Left hindlimb (tissue), 1 donor: ENCODE measurements around the gene PCBP3.
"Not testable (repeated sequence)": the region's sequence is repeated elsewhere in the genome, so short reads cannot be mapped to it uniquely, and the experiment has no call there.

ENCODE experiments used
- DNase-seq: peaks from one replicate; pipeline ENCODE4 v3.0.0-alpha.2; 2018

PCBP3 gene

DNA sequence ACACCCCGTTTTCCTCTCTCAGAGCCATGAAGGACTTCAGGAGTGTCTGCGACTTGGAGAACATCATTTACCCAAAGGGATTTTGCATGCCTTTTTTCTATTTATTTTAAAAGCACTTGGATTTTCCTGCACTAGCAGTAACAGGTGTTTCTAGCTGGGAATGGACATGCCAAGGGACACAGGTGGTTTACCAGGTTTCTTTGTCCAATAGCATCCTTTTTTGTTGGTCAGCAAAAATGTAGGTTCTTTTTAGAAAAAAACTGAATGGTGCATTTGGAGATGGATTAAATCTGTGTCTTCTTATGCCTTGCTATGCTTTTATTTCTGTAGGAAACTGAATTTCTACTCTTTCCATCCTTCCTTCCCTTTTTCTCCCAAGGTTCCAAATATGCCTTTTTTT lies 205.3 kb downstream of the PCBP3 start:
- no peak for DNase-seq

DNA sequence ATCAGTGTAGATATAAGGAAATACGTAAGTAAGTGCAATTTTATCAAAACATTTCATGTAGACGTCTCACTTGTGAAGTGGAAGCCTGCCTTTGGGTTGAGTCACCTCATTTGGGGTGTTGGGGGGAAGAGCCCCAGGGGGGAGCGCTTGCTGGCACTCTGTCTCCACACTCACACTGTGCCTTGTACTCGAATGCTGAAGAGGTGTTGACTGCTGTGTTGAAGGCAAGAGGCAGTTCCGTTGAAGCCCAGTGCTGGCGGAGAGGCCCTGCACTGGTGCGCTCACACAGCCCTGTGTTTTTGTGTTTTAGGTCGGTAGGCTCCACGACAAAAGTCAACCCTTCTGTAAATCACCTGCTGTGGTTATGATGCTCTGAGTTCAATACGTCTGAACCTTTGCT lies 206.1 kb downstream of the PCBP3 start:
- no peak for DNase-seq

DNA sequence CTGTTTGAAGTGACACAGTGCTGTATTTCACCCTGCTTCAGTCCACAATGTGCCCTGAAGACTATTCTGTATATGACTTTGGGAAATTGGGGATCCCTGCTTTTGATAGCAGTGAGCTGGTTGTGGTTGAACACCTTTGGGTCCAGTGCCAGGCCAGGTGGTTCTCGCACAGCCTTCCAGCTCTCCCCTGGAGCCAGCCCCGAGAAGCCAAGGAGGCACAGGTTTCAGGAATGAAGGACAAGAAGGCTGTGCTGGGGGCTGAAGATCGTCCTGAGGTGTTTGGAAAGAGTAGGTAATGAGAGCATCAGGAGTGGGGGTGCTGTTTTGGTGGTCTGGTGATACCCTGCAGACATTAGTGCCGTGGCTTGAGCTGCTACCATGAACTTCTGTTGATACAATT lies 206.7 kb downstream of the PCBP3 start:
- DNase-seq: no peak

DNA sequence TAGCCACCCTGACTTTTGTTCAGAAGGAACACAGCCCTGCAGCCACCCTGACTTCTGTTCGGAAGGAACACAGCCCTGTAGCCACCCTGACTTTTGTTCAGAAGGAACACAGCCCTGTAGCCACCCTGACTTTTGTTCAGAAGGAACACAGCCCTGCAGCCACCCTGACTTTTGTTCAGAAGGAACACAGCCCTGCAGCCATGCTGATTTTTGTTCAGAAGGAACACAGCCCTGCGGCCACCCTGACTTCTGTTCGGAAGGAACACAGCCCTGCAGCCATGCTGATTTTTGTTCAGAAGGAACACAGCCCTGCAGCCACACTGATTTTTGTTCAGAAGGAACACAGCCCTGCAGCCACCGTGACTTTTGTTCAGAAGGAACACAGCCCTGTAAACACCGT lies 208.9 kb downstream of the PCBP3 start:
- not testable (repeated sequence) for DNase-seq

DNA sequence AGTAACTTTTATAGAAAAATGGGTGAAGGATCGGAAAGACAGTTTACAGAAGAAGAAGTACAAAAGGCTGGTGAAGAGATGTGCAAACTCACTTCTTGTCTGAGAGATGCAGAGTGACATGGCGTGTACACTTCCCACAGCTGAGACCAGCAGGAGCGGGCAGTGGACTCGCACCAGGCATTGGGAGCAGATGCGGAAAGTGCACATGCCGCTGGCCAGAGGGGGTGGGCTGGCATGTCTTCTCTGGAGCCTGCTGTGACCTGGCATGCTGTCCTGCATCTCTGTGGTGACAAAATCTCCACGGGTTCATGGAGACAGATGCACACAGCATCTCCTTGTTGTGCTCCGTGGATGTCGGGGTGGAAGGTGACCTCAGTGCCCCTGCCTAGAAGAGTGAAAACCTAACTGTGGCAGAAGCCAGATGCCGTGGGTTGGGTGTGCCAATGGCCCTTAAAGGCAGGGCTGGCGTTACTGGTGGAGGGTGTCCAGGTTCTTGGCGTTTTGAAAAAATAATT lies 209.4 kb downstream of the PCBP3 start:
- no peak for DNase-seq

DNA sequence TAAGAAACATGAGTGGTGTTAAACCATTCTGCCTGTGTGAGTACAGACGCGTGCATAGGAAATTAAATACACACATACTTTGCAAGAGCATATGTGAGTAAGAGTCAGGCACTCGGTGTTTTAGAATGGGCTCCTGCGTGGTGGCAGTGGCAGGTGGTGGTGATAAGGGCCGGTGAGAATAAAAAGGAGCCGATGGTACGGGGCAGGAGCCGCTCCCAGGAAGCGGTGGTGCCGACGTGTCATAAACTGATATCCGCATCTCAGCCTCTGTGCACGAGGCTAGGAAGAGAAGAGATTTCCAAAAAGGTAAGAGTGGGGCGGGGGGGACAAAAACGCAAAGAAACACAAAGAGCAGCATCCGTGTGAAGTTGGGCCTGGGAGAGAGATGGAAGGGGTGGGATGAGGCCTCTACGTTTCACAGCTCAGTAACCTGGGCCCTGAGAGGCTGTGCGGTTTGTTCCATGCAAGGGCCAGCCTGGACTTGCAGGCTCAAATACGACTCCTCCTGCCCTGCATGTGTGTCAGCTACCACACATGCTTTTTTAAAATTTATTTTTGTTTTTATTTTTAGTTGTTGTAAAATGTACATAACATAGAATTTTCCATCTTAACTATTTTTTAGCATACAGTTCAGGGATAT lies 210.3 kb downstream of the PCBP3 start:
- DNase-seq: no peak

DNA sequence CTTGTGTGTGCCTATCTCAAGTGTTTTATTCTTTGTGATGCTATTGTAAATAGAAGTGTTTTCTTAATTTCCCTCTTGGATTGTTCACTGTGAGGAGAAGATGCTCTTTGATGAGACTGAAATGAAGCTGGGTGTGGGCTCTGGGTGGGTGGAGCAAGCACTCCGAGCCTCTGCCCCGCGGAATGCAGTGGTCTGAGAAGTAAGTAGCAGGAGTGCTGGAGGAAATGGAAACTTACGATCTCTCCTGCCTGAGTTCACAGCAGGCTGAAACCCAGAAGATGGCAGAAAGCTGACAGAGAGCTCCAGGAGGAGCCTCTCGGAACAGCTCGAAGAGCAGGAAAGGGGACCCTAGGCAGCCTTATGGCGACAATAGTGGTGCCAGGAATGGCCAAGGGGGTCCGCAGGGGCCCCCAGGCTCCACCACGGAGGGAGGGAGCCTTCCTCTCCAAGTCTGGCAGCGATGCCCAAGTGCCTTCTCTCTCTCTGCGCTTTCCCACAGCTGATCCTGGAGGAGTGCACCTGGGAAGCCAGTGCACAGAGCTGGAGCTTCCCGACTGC lies 211.2 kb downstream of the PCBP3 start:
- no peak for DNase-seq

DNA sequence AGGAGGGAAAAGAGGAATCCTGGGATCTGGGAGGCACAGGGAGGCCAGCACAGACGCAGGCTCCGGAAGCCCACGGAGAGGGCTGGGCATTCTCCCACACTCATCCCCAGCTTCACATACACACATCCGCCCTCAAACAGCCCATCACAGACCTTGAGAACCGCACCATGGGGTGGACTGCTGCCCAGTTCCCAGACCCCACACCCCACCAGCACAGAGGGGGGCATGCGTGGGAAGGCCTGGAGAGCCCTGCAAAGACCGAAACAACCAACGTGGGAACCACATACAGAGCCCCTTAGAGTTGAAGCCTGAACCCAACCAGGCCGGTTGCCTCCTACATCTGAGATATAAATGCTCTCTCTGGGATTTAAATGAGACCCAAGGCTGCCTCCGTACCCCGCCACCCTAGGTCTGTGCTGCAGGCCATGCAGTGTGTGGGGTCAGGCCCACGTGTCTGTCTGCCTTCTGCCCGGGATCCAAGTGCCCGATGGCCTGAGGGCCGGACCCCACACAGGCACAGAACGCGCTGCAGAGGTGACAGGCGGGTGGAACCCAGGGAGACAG lies 211.8 kb downstream of the PCBP3 start:
- DNase-seq: no peak

DNA sequence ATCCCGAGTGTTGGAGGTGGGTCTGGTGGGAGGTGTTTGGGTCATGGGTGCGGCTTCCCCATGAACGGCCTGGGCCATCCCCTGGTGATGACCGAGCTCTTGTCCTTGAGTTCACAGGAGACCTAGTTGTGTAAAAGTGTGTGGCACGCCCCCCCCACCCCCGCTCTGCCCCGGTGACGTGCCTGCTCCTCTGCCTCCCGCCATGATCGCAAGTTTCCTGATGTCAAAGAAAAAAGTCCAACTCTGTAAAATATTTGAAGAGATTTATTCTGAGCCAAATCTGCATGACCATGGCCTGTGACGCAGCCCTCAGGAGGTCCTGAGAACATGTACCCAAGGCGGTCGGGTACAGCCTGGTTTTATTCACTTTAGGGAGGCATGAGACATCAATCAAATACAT lies 212.9 kb downstream of the PCBP3 start:
- DNase-seq: no peak

DNA sequence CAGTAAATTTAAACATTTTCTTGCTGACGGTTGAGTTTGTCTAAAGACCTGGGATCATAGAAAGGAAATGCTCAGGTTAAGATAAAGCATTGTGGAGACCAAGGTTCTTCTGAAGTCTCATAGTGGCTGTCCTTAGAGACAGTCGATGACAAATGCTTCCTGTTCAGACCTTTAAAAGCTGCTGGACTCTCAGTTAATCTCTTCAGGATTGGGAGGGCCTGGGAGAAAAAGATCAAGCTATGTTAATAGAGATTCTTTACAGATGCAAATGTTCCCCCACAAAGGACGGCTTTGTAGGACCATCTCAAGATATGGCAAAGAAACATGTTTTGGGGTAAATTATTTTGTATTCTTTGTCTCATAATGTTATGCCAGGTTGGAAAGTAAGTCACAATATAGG lies 213.4 kb downstream of the PCBP3 start:
- DNase-seq: no peak

DNA sequence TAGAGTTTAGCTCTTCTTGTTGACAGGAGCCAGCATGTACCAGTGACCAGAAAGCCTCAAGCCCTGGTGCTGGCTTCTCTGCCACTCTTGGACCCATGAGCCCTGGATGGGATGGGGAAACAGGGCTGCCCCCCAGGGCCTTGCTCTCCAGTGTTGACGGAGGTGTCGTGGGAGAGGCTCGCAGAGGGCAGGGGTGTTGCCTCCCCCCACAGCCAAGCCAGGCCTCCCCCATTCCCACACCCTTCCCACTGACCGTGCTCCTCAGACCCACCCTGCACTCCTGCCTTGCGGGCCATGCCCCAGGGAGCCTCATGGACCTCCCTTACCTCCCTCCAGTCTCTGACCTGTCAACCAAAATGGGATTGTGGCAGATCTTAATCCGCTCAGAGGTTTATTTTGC lies 214.2 kb downstream of the PCBP3 start:
- DNase-seq: no peak

DNA sequence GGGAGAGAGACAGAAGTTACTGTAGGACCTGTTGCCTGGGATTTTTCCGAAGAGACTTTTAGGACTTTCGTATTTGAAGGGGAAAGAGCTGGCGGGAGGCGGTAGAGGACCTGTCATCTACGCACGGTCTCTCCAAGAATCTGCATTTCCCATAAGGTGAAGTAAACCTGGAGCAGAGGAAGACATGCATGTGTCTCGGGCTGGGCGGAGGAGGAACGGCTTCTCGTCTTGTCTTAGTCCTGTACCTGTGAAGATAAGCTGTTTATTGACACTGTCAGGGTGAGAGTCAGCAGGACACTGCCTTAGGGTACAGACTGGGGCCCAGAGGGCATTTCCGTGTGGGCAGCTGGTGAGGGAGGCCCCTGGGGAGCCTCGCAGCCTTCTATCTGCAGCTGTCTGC lies 214.7 kb downstream of the PCBP3 start:
- no peak for DNase-seq

DNA sequence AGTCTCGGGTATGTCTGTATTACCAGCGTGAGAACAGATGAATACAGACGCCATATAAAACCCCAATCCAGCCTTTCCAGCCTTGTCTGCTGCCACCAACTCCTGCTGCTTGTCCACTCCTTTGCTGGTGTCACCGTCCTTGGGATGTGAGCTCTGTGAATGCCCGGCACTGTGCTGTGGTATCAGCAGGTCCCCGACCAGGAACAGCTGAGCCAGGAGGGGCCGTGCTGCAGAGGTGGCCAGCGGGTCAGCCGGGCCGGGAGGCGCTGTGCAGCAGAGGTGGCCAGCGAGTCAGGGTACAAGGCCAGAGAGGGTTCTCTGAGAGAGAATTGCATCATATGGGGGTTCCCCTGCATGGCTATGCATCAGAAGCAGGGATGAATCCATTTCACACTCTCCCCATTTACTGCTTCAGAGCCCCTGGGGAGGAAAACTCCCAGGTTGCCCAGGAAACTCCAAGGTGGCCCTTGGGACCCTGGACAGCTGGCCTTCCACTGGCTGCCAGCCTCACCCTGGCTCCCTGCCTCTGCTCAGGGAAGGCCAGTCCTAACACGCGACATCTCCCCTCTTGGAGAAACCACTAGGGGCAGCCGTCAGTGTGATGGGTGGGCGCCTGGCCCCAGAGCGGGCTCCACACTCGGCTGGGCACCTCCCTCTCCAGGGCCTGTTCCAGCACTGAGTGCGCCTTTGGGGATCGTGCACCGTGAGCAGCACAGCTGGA lies 215.7 kb downstream of the PCBP3 start:
- no peak for DNase-seq

DNA sequence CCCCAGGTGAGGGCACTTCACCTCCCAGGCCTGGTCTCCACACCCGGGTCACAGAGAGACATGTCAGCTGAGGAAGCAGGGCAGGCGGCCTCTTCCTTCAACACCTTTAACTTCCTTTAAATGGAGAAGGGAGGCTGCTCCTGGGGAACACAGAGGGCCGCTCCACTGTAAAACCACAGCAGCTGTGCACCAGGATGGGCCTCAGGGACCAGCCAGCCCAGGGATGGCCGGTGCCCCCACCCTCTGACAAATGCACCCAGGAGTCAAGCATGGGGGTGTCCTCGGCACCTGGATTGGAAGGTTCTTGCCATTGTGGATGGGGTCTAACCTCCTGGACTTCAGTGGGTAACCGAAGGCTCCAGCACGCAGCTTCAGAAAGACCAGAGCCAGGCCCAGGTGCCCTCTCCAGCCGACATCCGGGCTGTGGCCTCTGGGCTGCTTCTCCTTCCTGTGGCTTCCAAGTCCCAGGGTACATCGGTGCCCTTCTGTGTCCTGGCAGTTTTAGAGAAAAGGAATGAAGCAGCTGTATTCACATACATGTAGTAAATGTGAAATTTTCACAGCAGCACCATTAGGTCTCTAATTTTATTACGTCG lies 216.3 kb downstream of the PCBP3 start:
- no peak for DNase-seq

DNA sequence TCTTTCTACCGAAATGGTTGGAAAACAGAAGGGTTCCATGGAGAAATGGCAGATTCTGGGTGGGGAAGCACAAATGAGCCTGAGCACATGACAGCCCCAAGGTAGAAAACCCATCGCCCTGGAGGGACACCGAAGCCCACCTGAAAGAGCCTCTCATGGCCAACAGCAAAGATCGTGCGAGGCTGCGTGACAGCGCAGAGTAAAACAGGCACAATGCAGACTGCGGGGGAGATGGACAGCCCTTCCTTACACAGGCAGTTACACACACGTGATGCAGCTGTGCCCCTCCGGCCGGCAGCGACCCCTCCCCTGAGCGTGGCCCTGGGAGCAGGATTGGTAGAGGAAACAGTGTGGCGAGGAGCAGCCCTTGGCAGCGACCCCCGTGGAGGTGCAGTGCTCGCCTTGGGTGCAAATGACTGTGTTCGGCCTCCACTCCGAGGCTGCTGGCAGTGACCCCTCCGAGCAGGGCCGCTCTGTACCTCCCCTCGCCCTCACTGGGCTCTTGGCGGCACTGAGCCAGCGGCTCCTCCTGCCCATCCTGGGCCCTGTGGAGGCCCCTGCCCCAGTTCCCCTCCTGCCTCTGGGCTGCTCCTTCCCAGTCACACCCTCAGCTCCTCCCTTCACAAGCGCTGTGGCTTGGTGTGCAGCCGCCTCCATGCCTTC lies 217.1 kb downstream of the PCBP3 start:
- no peak for DNase-seq

DNA sequence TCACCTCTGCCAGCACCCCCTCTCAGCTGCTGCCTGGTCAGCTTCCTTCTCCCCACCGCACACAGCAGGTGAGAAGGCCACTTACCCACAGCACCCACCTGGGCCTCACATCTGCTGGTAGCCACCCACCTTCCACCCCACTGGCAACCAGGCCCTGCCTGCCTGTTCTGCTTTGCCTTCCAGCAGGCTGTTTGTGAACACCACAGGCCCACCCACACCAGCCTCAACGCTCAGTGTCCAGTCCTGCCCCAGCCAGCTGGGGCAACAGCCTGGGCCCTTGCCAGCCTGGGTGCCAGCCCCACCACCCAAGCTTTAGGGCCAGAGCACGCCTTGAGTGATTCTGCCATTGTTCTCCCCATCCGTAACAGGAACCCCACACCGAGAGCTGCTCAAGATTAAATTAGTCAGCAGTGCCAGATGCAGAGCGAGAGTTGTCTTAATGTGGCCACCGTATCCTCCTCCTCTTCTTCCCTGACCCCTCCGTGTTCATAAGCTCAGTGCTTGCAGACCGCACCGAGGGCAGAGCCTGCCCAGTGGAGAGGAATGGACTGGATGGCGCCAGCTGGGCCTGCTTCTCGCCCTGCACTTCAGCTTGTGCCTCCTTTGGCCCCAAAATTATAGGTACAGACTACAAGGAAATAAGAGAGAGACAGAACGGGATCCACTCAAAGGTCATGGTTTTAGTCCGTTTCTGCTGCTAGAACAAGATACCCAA lies 217.8 kb downstream of the PCBP3 start:
- no peak for DNase-seq

DNA sequence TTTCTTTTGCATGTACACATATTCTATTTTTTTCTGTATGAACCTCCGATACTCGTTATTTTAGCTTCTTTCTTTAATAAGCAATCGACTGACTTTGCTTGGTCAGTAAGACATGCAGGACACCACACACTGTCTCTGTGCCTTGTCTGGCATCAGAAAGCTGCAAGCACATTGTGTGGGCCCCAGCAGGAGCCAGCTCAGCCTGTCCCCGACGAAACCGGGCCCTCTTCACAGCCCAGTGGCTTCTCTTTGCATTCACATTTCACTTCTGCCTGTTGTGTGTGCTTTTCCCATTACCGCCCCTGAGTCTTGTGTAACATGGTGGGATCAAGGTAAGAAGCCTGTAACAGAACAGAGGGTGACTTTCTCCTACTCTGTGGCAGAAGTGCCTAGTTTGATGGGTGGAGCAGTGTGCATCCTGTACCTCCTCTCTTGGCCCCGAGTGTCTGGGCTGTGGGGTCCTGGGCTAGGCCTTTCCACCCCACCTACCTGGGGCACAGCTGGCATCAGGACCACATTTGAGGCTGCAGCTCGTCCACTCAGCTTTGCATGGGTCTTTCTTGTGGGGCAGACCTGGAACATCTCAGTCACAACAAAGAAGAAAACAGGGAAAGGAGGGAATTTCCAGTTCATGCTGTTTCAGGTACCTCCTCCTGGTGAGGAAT lies 219.2 kb downstream of the PCBP3 start:
- DNase-seq: no peak

DNA sequence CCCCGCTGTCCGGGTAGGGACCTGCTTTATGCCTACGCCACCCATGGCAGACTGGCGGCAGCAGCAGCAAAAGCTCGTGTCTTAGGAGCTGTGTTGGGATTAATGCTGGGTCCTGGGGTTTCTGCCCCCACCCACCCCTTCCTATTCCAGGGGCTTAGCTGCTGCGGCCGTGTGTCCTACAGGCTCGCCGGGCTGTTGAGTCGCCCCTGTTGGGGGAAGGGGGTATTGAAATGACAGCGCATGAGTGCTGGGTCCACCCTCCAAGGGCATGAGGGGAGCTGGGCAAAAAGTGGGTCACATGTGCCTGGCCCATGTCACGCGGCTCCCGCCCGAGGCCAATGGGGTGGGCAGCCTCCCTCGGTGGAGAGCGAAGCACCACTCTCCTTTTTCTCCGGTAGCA lies 219.7 kb downstream of the PCBP3 start:
- DNase-seq: no peak

DNA sequence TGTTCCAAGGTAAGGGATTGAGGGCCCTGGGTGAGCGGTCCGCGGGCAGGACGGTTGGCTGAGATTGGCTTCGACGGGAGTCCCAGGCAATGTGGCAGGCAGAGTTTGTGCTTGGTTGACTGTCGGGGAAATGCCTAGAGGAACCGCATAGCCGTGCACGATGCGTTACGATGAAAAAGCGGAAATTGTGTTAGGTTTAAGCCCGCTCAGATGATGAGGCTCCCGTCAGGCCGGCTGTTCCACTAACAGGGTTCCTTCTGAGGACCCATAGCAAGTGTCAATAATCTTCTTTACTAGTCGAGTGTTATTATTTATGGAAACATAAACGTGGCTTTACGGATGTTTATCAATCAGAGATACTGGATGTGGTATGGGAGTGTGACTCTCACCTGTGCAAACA lies 220.2 kb downstream of the PCBP3 start:
- DNase-seq: no peak

DNA sequence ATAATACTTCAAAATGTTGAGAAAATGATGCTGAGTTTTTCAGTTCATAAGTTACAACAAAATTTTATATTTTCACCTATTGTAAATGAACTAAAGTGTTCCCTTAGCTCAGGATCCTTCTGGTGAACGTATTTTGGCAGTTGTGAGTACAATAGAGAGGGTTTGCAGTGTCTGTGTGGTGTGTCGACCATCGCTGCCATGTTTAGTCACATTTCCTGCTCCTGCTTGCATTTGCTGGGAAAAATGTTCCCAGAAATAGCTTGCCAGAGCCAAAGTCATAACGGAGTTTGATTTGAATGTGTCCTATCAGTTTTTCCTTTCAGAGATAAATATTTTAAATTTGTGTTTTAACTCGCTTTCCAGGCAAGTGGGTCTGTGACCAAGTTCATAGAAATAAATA lies 220.9 kb downstream of the PCBP3 start:
- no peak for DNase-seq

DNA sequence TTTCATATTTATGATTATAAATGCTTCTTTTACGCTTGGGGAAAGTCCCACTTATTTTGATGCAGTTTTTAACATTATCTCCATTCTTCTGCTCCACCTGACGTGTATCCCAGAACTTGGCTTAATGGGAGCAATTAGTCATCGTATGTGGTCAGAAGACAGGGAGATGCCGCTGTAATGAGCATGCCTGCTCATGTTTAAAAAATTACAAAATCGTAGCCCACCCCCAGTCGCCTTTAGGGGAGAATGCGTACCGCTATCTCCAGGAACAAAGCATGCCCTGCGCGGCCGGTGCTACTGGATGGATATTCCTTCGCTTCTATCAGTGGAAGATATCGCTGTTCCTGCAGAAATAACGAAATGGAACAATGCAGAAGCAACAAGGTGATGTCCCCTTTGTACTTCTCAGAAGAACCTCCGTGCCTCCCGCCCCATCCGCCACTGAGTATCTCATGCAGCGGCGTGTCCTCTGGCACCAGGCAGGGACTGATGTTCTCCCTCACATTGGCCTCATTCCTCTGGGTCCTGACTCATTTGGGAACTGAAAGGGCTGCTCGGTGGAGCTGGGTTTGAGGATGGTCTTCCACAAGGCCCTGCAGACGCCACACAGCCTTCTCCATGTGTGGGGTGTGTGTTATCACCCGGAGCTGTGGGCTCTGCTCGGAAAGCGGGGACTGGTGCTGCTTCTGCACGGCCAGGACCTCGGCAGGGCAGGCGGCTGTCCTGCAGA lies 221.7 kb downstream of the PCBP3 start:
- DNase-seq: no peak
